ENCODE results near the gene CAPN12.
"Not testable (repeated sequence)": the region's sequence is repeated elsewhere in the genome, so short reads cannot be mapped to it uniquely, and the experiment has no call there.

CAPN12 gene

DNA sequence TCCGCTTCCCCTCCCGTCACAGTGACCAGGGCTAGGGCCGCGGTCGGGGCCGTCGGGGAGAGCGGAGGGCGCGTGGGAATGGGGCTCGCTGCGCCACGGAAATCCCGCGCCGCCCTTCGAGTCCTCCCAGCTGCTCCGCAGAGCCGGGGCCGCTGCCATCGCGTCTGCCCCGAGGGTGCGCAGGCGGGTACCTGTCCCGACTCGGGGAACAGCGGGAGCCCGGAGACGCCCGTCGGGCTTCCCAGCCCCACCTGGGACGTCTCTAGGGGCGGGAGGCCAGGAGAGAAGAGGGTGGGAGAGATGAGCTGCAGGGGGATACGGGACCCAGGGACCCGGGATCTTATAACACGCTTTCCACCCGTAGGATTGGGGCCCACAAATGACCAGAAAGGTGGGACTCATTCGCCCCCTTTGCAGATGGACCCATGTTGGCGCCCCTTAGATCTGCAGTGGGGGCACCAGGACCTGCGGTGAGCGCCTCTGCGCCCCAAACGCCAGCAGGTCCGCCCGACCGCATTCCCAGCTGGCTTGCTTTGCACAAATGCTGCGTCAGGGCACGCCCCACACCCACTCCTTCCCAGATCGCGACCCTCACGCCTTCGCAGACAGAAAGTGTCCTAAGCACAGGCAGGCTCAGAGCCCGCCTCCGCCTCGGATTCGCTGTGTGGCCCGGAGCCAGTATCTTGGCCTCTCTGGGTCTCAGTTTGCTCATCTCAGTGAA is 26.1 kb upstream of the CAPN12 start:
- H3K4me3 ChIP-seq (ENCODE audit: low read depth in 1 of 2, low read length in 2 of 2) = peak overlapping the region in 1 of 2 donors; percentile 36
- H3K4me1 ChIP-seq (ENCODE audit: control insufficient read depth in 1 of 2, insufficient read depth in 2 of 2, low read length in 2 of 2); H3K27me3 ChIP-seq (ENCODE audit: control insufficient read depth in 1 of 2, insufficient read depth in 2 of 2, low read length in 2 of 2); H3K9ac ChIP-seq (ENCODE audit: low read depth in 1 of 2, low read length in 2 of 2); H3K27ac ChIP-seq (ENCODE audit: low read depth, low read length); H3K9me3 ChIP-seq (ENCODE audit: control insufficient read depth in 1 of 2, low read length in 2 of 2); H3K36me3 ChIP-seq (ENCODE audit: control insufficient read depth in 1 of 2, insufficient read depth in 2 of 2, low read length in 2 of 2): not testable (repeated sequence)

DNA sequence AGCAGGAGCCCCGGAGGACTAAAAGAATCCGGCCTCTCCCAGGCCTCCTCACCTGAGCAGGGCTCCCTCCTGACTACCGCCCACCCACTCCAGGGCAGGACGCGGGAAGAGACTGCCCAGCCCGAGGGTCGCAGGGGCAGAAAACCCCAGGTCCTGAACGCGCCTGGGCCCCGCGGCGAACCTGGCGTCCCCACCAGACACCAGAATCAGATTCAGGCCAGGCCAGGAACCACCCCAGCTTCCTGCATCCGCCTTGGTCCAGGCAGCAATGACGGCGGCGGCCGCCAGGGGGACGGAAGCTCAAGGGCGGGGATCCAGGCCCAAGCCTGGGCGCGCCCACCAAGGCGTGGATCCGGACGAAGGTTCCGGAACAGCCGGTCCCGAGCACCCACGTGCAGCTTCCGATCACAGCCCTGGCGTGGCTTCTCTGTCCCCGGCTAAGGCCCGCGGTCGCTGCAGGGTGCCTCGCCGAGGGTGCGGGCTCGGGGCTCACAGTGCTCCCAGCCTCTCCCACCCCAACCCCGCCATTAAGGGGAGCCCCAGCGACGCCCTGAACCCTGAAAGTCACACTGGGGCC is 25.4 kb upstream of the CAPN12 start:
- no peaks in the 10 kb centered on the region for H3K9me3 ChIP-seq (ENCODE audit: control insufficient read depth in 1 of 2, low read length in 2 of 2)
- H3K9ac ChIP-seq (ENCODE audit: low read depth in 1 of 2, low read length in 2 of 2) = peak overlapping the region; percentile 15 to 36
- peak overlapping the region in 1 of 2 donors; percentile 36 for H3K4me3 ChIP-seq (ENCODE audit: low read depth in 1 of 2, low read length in 2 of 2)
- peaks cover 0 to 6% of the 10 kb centered on the region in 2 donors for H3K4me1 ChIP-seq (ENCODE audit: control insufficient read depth in 1 of 2, insufficient read depth in 2 of 2, low read length in 2 of 2)
- H3K27ac ChIP-seq (ENCODE audit: low read depth, low read length) = peak overlapping the region; percentile 27
- H3K27me3 ChIP-seq (ENCODE audit: control insufficient read depth in 1 of 2, insufficient read depth in 2 of 2, low read length in 2 of 2) = no peaks in the 10 kb centered on the region
- H3K36me3 ChIP-seq (ENCODE audit: control insufficient read depth in 1 of 2, insufficient read depth in 2 of 2, low read length in 2 of 2) = no peaks in the 10 kb centered on the region

DNA sequence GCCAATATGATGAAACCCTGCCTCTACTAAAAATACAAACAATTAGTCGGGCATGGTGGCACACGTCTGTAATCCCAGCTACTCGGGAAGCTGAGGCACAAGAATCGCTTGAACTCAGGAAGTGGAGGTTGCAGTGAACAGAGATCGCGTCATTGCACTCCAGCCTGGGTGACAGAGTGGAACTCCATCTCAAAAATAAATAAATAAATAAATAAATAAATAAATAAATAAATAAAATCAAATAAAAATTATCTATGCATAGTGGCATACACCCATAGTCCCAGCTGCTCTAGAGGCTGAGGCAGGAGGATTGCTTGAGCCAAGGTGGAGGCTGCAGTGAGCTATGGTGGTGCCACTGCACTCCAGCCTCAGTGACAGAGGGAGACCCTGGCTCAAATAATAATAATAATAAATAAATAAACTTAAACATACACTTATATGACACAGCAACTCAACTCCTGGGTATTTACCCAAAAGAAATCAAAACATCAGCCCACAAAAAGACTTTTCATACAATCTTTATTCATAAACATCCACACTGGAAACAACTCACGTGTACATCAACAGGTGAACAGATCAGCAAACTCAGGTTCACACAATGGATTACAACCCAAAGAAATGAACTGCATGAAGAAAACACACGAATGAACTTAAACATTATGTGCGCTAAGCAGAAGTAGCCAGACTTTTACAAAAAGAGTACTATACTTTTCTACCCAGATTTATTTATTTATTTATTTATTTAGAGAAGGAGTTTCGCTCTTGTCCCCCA is 22.2 kb upstream of the CAPN12 start:
- H3K27ac ChIP-seq (ENCODE audit: low read depth, low read length) = no peak overlapping the region
- H3K4me3 ChIP-seq (ENCODE audit: low read depth in 1 of 2, low read length in 2 of 2) = no peak overlapping the region
- H3K9me3 ChIP-seq (ENCODE audit: control insufficient read depth in 1 of 2, low read length in 2 of 2) = no peaks in the 10 kb centered on the region
- no peaks in the 10 kb centered on the region for H3K27me3 ChIP-seq (ENCODE audit: control insufficient read depth in 1 of 2, insufficient read depth in 2 of 2, low read length in 2 of 2)
- no peaks in the 10 kb centered on the region for H3K36me3 ChIP-seq (ENCODE audit: control insufficient read depth in 1 of 2, insufficient read depth in 2 of 2, low read length in 2 of 2)
- peaks cover 0 to 6% of the 10 kb centered on the region in 2 donors for H3K4me1 ChIP-seq (ENCODE audit: control insufficient read depth in 1 of 2, insufficient read depth in 2 of 2, low read length in 2 of 2)
- no peak overlapping the region for H3K9ac ChIP-seq (ENCODE audit: low read depth in 1 of 2, low read length in 2 of 2)

DNA sequence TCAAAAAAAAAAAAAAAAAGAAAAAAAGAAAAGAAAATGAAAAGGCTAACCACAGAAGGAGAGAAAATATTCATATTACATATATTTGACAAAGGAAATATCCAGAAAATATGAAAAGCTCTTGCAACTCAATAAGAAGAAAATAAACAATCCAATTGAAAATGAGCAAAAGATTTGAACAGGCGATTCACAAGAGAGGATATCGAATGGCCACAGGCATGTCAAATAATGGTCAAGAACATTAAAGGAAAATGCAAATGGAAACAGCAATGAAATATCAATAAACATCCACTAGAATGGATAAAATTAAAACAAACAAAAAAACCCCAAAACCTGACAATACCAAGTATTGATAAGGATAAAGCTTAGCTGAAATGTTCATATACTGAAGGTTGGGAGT is 20.9 kb upstream of the CAPN12 start:
- Histone ChIP-seq H3K9me3 (ENCODE audit: control insufficient read depth in 1 of 2, low read length in 2 of 2) (no peaks in the 10 kb centered on the region), H3K27me3 (ENCODE audit: control insufficient read depth in 1 of 2, insufficient read depth in 2 of 2, low read length in 2 of 2) (no peaks in the 10 kb centered on the region), H3K36me3 (ENCODE audit: control insufficient read depth in 1 of 2, insufficient read depth in 2 of 2, low read length in 2 of 2) (no peaks in the 10 kb centered on the region), H3K4me3 (ENCODE audit: low read depth in 1 of 2, low read length in 2 of 2) (no peak overlapping the region), H3K9ac (ENCODE audit: low read depth in 1 of 2, low read length in 2 of 2) (no peak overlapping the region), H3K4me1 (ENCODE audit: control insufficient read depth in 1 of 2, insufficient read depth in 2 of 2, low read length in 2 of 2) (peaks cover 0 to 6% of the 10 kb centered on the region in 2 donors), H3K27ac (ENCODE audit: low read depth, low read length) (no peak overlapping the region)

DNA sequence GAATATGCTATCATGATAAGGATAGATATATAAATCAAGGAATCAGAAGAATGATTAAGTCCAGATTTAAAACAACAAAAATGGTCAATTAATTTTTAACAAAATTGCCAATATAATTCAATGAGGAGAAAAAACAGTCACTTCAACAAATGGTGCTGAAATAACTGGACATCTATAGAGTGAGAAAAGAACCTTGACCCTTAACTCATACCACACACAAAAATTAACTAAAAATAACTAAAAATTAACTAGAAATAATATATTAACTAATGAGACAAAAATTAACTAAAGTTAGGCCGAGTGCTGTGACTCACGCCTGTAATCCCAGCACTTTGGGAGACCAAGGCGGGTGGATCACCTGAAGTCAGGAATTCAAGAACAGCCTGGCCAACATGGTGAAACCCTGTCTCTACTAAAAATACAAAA is 19.5 kb upstream of the CAPN12 start:
- Histone ChIP-seq H3K9ac (ENCODE audit: low read depth in 1 of 2, low read length in 2 of 2) (no peak overlapping the region), H3K4me3 (ENCODE audit: low read depth in 1 of 2, low read length in 2 of 2) (no peak overlapping the region), H3K4me1 (ENCODE audit: control insufficient read depth in 1 of 2, insufficient read depth in 2 of 2, low read length in 2 of 2) (peaks cover 3 to 4% of the 10 kb centered on the region in 2 donors), H3K9me3 (ENCODE audit: control insufficient read depth in 1 of 2, low read length in 2 of 2) (no peaks in the 10 kb centered on the region), H3K27ac (ENCODE audit: low read depth, low read length) (no peak overlapping the region), H3K36me3 (ENCODE audit: control insufficient read depth in 1 of 2, insufficient read depth in 2 of 2, low read length in 2 of 2) (no peaks in the 10 kb centered on the region), H3K27me3 (ENCODE audit: control insufficient read depth in 1 of 2, insufficient read depth in 2 of 2, low read length in 2 of 2) (no peaks in the 10 kb centered on the region)

DNA sequence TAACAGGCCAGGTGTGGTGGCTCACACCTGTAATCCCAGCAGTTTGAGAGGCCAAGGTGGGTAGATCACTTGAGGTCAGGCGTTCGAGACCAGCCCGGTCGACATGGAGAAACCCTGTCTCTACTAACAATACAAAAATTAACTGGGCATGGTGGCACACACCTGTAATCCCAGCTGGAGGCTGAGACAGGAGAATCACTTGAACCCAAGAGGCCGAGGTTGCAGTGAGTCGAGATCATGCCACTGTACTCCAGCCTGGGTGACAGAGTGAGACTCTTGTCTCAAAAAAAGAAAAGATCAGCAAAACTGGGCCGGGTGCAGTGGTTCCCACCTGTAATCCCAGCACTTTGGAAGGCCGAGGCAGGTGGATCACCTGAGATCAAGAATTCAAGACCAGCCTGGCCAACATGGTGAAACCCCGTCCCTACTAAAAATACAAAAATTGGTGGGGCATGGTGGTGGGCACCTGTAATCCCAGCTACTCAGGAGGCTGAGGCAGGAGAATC is 17.7 kb upstream of the CAPN12 start:
- H3K4me1 ChIP-seq (ENCODE audit: control insufficient read depth in 1 of 2, insufficient read depth in 2 of 2, low read length in 2 of 2); H3K36me3 ChIP-seq (ENCODE audit: control insufficient read depth in 1 of 2, insufficient read depth in 2 of 2, low read length in 2 of 2); H3K27ac ChIP-seq (ENCODE audit: low read depth, low read length); H3K9ac ChIP-seq (ENCODE audit: low read depth in 1 of 2, low read length in 2 of 2); H3K4me3 ChIP-seq (ENCODE audit: low read depth in 1 of 2, low read length in 2 of 2); H3K27me3 ChIP-seq (ENCODE audit: control insufficient read depth in 1 of 2, insufficient read depth in 2 of 2, low read length in 2 of 2); H3K9me3 ChIP-seq (ENCODE audit: control insufficient read depth in 1 of 2, low read length in 2 of 2): not testable (repeated sequence)

DNA sequence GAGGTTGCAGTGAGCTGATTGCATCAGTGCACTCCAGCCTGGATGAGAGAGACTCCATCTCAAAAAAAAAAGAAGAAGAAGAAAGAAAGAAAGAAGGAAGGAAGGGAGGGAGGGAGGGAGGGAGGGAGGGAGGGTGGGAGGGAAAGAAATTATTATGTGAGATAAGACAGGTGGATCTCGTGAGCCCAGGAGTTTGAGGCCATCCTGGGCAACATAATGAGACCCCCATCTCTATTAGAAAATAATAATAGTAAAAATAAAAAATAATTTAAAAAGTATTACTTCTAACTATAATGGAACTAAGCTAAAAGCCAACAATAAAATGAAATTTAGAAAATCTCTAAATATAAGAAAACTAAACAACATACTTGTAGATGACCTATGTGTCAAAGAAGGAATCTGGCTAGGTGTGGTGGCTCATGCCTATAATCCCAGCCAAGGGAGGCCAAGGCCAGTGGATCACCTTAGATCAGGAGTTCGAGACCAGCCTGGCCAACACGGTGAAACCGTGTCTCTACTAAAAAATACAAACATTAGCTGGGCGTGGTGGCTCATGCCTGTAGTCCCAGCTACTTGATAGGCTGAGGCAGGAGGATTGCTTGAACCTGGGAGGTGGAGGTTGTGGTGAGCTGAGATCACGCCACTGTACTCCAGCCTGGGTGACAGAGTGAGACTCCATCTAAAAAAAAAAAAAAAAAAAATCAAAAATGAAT is 16.7 kb upstream of the CAPN12 start:
- not testable (repeated sequence) for H3K4me1 ChIP-seq (ENCODE audit: control insufficient read depth in 1 of 2, insufficient read depth in 2 of 2, low read length in 2 of 2); H3K4me3 ChIP-seq (ENCODE audit: low read depth in 1 of 2, low read length in 2 of 2); H3K27me3 ChIP-seq (ENCODE audit: control insufficient read depth in 1 of 2, insufficient read depth in 2 of 2, low read length in 2 of 2); H3K27ac ChIP-seq (ENCODE audit: low read depth, low read length); H3K9ac ChIP-seq (ENCODE audit: low read depth in 1 of 2, low read length in 2 of 2); H3K36me3 ChIP-seq (ENCODE audit: control insufficient read depth in 1 of 2, insufficient read depth in 2 of 2, low read length in 2 of 2); H3K9me3 ChIP-seq (ENCODE audit: control insufficient read depth in 1 of 2, low read length in 2 of 2)

DNA sequence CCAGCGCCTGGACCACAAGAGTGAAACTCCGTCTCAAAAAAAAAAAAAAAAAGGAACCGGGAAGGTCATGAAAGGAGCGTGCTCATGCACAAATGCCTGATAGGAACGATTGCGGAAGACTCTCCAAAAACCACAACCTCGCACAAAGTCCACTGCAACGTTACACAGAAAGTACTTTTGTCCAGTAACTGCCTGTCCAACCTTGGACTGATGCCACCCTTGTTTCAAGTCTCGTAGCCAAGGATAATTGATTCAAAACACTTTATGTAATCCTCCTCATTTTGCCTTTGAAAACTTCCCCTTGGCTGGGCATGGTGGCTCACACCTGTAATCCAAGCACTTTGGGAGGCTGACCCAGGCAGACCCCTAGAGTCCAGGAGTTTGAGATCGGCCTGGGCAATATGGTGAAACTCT is 15.3 kb upstream of the CAPN12 start:
- Histone ChIP-seq H3K9me3 (ENCODE audit: control insufficient read depth in 1 of 2, low read length in 2 of 2) (no peaks in the 10 kb centered on the region), H3K27me3 (ENCODE audit: control insufficient read depth in 1 of 2, insufficient read depth in 2 of 2, low read length in 2 of 2) (no peaks in the 10 kb centered on the region), H3K27ac (ENCODE audit: low read depth, low read length) (peak overlapping the region; percentile 50), H3K36me3 (ENCODE audit: control insufficient read depth in 1 of 2, insufficient read depth in 2 of 2, low read length in 2 of 2) (no peaks in the 10 kb centered on the region), H3K4me1 (ENCODE audit: control insufficient read depth in 1 of 2, insufficient read depth in 2 of 2, low read length in 2 of 2) (peaks cover 3 to 4% of the 10 kb centered on the region in 2 donors), H3K9ac (ENCODE audit: low read depth in 1 of 2, low read length in 2 of 2) (peak overlapping the region in 1 of 2 donors; percentile 32), H3K4me3 (ENCODE audit: low read depth in 1 of 2, low read length in 2 of 2) (no peak overlapping the region)

DNA sequence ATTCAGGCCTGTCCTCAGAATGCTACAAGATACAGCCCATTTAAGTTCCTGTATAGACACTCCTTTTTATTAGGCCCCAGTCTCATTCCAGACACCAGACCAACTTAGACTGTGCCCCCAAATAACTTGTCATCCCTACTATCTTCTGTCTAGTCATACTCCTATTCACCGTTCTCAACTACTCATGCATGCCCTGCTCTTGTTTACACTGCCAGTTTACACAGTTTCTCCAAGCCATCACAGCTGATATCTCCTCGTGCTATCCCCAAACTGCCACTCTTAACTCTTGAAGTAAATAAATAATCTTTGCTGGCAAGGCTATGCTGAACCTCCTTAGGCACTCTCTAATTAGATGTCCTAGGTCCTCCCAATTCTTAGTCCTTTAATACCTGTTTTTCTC is 9.9 kb upstream of the CAPN12 start:
- not testable (repeated sequence) for H3K36me3 ChIP-seq (ENCODE audit: control insufficient read depth in 1 of 2, insufficient read depth in 2 of 2, low read length in 2 of 2); H3K27me3 ChIP-seq (ENCODE audit: control insufficient read depth in 1 of 2, insufficient read depth in 2 of 2, low read length in 2 of 2); H3K9ac ChIP-seq (ENCODE audit: low read depth in 1 of 2, low read length in 2 of 2); H3K4me3 ChIP-seq (ENCODE audit: low read depth in 1 of 2, low read length in 2 of 2); H3K27ac ChIP-seq (ENCODE audit: low read depth, low read length); H3K4me1 ChIP-seq (ENCODE audit: control insufficient read depth in 1 of 2, insufficient read depth in 2 of 2, low read length in 2 of 2); H3K9me3 ChIP-seq (ENCODE audit: control insufficient read depth in 1 of 2, low read length in 2 of 2)

DNA sequence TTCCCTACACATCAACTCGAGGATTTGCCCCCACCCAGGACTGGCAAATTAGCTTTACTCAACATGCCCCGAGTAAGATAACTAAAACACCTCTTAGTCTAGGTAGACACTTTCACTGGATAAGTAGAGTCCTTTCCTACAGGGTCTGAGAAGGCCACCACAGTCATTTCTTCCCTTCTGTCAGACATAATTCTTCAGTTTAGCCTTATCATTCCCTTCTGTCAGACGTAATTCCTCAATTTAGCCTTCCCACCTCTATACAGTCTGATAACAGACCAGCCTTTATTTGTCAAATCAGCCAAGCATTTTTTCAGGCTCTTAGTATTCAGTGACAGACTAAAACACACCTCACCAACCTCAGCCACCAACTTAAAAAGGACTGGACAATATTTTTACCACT is 9.5 kb upstream of the CAPN12 start:
- not testable (repeated sequence) for H3K27ac ChIP-seq (ENCODE audit: low read depth, low read length); H3K9me3 ChIP-seq (ENCODE audit: control insufficient read depth in 1 of 2, low read length in 2 of 2); H3K36me3 ChIP-seq (ENCODE audit: control insufficient read depth in 1 of 2, insufficient read depth in 2 of 2, low read length in 2 of 2); H3K4me1 ChIP-seq (ENCODE audit: control insufficient read depth in 1 of 2, insufficient read depth in 2 of 2, low read length in 2 of 2); H3K9ac ChIP-seq (ENCODE audit: low read depth in 1 of 2, low read length in 2 of 2); H3K4me3 ChIP-seq (ENCODE audit: low read depth in 1 of 2, low read length in 2 of 2); H3K27me3 ChIP-seq (ENCODE audit: control insufficient read depth in 1 of 2, insufficient read depth in 2 of 2, low read length in 2 of 2)
